ENCODE results near the gene RASSF8. TPM values are rescaled to one million over a fixed set of nuclear protein-coding genes. Genes with fewer than 3 reads are reported as not detected.

Gene RASSF8
- total RNA-seq, 3 donors from 2014 or later = 3.2 to 109 (median 8.0) TPM

GRCh38 chr12:26127404-26127803, 168.9 kb downstream of the RASSF8 start:
- TF ChIP-seq, protein P1, sequence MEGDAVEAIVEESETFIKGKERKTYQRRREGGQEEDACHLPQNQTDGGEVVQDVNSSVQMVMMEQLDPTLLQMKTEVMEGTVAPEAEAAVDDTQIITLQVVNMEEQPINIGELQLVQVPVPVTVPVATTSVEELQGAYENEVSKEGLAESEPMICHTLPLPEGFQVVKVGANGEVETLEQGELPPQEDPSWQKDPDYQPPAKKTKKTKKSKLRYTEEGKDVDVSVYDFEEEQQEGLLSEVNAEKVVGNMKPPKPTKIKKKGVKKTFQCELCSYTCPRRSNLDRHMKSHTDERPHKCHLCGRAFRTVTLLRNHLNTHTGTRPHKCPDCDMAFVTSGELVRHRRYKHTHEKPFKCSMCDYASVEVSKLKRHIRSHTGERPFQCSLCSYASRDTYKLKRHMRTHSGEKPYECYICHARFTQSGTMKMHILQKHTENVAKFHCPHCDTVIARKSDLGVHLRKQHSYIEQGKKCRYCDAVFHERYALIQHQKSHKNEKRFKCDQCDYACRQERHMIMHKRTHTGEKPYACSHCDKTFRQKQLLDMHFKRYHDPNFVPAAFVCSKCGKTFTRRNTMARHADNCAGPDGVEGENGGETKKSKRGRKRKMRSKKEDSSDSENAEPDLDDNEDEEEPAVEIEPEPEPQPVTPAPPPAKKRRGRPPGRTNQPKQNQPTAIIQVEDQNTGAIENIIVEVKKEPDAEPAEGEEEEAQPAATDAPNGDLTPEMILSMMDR (IDR thresholded peaks at IDR 0.05) = no peak
- intact Hi-C loops (cut with DNase I, micrococcal nuclease) = no loop called here
- H3K4me1 ChIP-seq (ENCODE audit: low read depth) = peaks cover 21% of the 10 kb centered on the region
- DNase-seq (no peak), ATAC-seq (no peak)
- H3K9me3 ChIP-seq = no peaks in the 10 kb centered on the region
- no peaks in the 10 kb centered on the region for H3K36me3 ChIP-seq (ENCODE audit: low read depth)
- no peak overlapping the region for H3K4me3 ChIP-seq

- Histone ChIP-seq H3K4me3 (no peak overlapping the region), H3K4me1 (ENCODE audit: low read depth) (peaks cover 17% of the 10 kb centered on the region), H3K9me3 (no peaks in the 10 kb centered on the region), H3K36me3 (ENCODE audit: low read depth) (no peaks in the 10 kb centered on the region)
- ATAC-seq (no peak), DNase-seq (no peak)
- TF ChIP-seq, protein P1 (IDR thresholded peaks at IDR 0.05) = no peak
- intact Hi-C loops (cut with DNase I, micrococcal nuclease) = no loop called here
These were observed 169.7 kb downstream of the RASSF8 start for GRCh38 chr12:26128168-26128567.

Other genes with a start within 250 kb of the RASSF8 start
- 10 to 100 TPM; 41.0 to 91.9 (median 43.0) TPM for gene BHLHE41, start 166.4 kb downstream of the RASSF8 start, total RNA-seq
- gene SSPN, start 236.9 kb downstream of the RASSF8 start, total RNA-seq = 10 to 100 TPM; 12.8 to 42.7 (median 19.0) TPM